Measurements from ENCODE around the gene TIGD7.

DNA sequence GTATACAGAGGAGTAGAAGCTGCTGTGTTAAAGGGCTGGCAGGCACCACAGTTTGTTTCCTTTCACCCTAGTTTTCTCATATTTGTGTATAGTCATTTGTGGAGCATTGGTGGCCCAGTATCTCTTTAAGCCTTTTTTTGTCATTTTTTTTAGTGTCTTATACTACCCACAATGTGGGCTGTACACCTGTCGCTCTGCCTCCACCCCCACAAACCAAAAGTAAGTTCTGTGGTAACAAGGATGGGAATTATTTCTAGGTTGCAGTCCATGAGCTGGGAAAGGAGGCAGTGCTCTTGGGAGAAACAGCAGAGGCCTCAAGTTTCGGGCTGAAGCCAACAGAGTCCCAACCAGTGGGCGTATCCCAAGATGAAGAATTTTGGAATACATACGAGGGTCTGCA, 6.3 kb upstream of the TIGD7 start:
- TF ChIP-seq, protein P1, sequence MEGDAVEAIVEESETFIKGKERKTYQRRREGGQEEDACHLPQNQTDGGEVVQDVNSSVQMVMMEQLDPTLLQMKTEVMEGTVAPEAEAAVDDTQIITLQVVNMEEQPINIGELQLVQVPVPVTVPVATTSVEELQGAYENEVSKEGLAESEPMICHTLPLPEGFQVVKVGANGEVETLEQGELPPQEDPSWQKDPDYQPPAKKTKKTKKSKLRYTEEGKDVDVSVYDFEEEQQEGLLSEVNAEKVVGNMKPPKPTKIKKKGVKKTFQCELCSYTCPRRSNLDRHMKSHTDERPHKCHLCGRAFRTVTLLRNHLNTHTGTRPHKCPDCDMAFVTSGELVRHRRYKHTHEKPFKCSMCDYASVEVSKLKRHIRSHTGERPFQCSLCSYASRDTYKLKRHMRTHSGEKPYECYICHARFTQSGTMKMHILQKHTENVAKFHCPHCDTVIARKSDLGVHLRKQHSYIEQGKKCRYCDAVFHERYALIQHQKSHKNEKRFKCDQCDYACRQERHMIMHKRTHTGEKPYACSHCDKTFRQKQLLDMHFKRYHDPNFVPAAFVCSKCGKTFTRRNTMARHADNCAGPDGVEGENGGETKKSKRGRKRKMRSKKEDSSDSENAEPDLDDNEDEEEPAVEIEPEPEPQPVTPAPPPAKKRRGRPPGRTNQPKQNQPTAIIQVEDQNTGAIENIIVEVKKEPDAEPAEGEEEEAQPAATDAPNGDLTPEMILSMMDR (IDR thresholded peaks at IDR 0.05), result no peak
- TF ChIP-seq POLR2A (IDR thresholded peaks at IDR 0.05) (no peak), POLR2AphosphoS5 (IDR thresholded peaks at IDR 0.05) (no peak)

Data from prostate gland (tissue), 2 donors.